K562 (cell line): ENCODE data around the gene IL37. TPM values are rescaled to one million over a fixed set of nuclear protein-coding genes. Genes with fewer than 3 reads are reported as not detected.

Experiments
- ATAC-seq: fragments of 200-7000 bp; cut with Tn5 transposase; 3 replicates; pipeline ENCODE4 v1.9.1; 2020; ENCODE audit warnings: moderate library complexity
- BruUV-seq: library from RNA; stranded (reverse); fragments of 400-500 nt; replicated peaks from 2 replicates; lab custom pipeline; 2021; lab: Mats Ljungman, UMichigan
- CTCF ChIA-PET: fragments of 300-600 bp; formaldehyde crosslinking; extraction: SDS; loops from one replicate; lab custom pipeline; 2021; ENCODE audit warnings: low intra/inter-chr PET ratio; lab: Yijun Ruan, JAX
- POLR2A ChIA-PET: fragments of 300-600, 350-650 bp; sonication (Branson Sonifier 250); formaldehyde crosslinking; extraction: SDS; loops from one replicate; lab custom pipeline; 2021; ENCODE audit warnings: antibody characterized with exemption, inconsistent platforms; lab: Yijun Ruan, JAX
- DNase-seq, 4 experiments: peaks; one replicate each; pipeline versions ENCODE4 v3.0.0 to v3.0.0-alpha.2; 2011 to 2018; ENCODE audit warnings: low spot score in 3 of 4, mixed read lengths in 3 of 4; ENCODE audit errors: extremely low read depth in 1 of 4
- FAIRE-seq: peaks from 2 replicates; lab custom pipeline; 2011; peaks lifted over from hg19 to GRCh38; lab: Jason Lieb, UNC
- H2AFZ ChIP-seq: 2 replicates; pipeline ENCODE4 v1.6.0; 2011; ENCODE audit warnings: low read depth, low read length, control low read depth, inconsistent platforms
- H3K27ac ChIP-seq: fragments of 200-600 bp; 3 replicates; pipeline ENCODE4 v1.8.0; 2011; ENCODE audit warnings: low read depth, mild to moderate bottlenecking, control low read depth, inconsistent platforms, low read length, moderate library complexity, mixed read lengths; ENCODE audit errors: extremely low read depth
- H3K27me3 ChIP-seq, 2 experiments: fragments of 300-600 bp in 1 of 2; 2 replicates in 1 of 2; 3 replicates in 1 of 2; pipeline versions ENCODE4 v1.6.0 to v1.8.0; 2011; ENCODE audit warnings: inconsistent platforms in 2 of 2, low read length in 2 of 2, mild to moderate bottlenecking in 1 of 2, mixed read lengths in 1 of 2, moderate library complexity in 1 of 2; ENCODE audit not compliant: control insufficient read depth in 2 of 2, insufficient read depth in 2 of 2
- H3K36me3 ChIP-seq: fragments of 300-600 bp; 3 replicates; pipeline ENCODE4 v1.8.0; 2011; ENCODE audit warnings: mild to moderate bottlenecking, low read length, inconsistent platforms; ENCODE audit not compliant: control insufficient read depth, insufficient read depth
- H3K4me1 ChIP-seq, 2 experiments: fragments of 200-600 bp in 1 of 2; replicated peaks in 1 of 2; 2 replicates in 1 of 2; 3 replicates in 1 of 2; pipeline versions ENCODE4 v1.5.1 to v1.8.0; 2011; ENCODE audit warnings: inconsistent platforms in 2 of 2, low read length in 2 of 2, mild to moderate bottlenecking in 1 of 2, mixed read lengths in 1 of 2, moderate library complexity in 1 of 2; ENCODE audit not compliant: control insufficient read depth in 2 of 2, insufficient read depth in 2 of 2
- H3K4me2 ChIP-seq: 2 replicates; pipeline ENCODE4 v1.6.1; 2011; ENCODE audit warnings: low read length, control low read depth, inconsistent platforms, mixed read lengths; ENCODE audit not compliant: insufficient read depth
- H3K4me3 ChIP-seq: fragments of 200-600 bp; sonication (generic), shearing (Covaris generic); 2 replicates; pipeline ENCODE4 v1.5.1; 2016; ENCODE audit warnings: control low read depth, inconsistent platforms
- H3K79me2 ChIP-seq: fragments of 200-600 bp; 3 replicates; pipeline ENCODE4 v1.8.0; 2011; ENCODE audit warnings: low read length, inconsistent platforms; ENCODE audit not compliant: control insufficient read depth, insufficient read depth
- H3K9ac ChIP-seq, 2 experiments: 2 replicates each; pipeline versions ENCODE4 v1.6.0 to v1.6.1; 2011; ENCODE audit warnings: low read depth in 2 of 2, low read length in 2 of 2, control low read depth in 1 of 2, inconsistent platforms in 1 of 2, mild to moderate bottlenecking in 1 of 2, mixed read lengths in 1 of 2; ENCODE audit not compliant: insufficient read depth in 1 of 2
- H3K9me1 ChIP-seq: one replicate; pipeline ENCODE4 v1.6.0; 2011; ENCODE audit warnings: inconsistent platforms, mild to moderate bottlenecking, low read length, moderate library complexity; ENCODE audit not compliant: control insufficient read depth, insufficient read depth
- H3K9me3 ChIP-seq: replicated peaks from 2 replicates; pipeline ENCODE4 v1.5.1; 2011; ENCODE audit warnings: low read depth, low read length, inconsistent platforms; ENCODE audit not compliant: control insufficient read depth, insufficient read depth
- H4K20me1 ChIP-seq: replicated peaks from 2 replicates; pipeline ENCODE4 v1.6.1; 2011; ENCODE audit warnings: low read length, inconsistent platforms, mixed read lengths; ENCODE audit not compliant: control insufficient read depth, insufficient read depth
- ARID1B ChIP-seq: fragments of 450-650 bp; IDR thresholded peaks from 2 replicates; pipeline ENCODE4 v1.6.1; 2016; ENCODE audit warnings: antibody characterized with exemption, mild to moderate bottlenecking, inconsistent platforms
- ARID3A ChIP-seq: IDR thresholded peaks from 2 replicates; pipeline ENCODE4 v1.6.1; 2012; ENCODE audit warnings: low read depth, low read length, improper control_type of control experiment, borderline replicate concordance
- CREB3 ChIP-seq: fragments of 450-650 bp; conservative IDR thresholded peaks from 2 replicates; pipeline ENCODE4 v1.6.1; 2016; ENCODE audit warnings: missing genetic modification characterization, low read depth, mild to moderate bottlenecking, missing compliant biosample characterization, moderate library complexity
- SP1 ChIP-seq: sonication (generic); formaldehyde crosslinking; IDR thresholded peaks from 2 replicates; pipeline ENCODE4 v1.8.1; 2022; ENCODE audit warnings: mild to moderate bottlenecking, missing genetic modification reagents
- WGBS: fragments of 100-300 bp; shearing (Covaris generic); methylation state at CpG from one replicate; pipeline ENCODE4 v1.1.6; 2016; ENCODE audit warnings: low coverage, mixed read lengths; ENCODE audit not compliant: insufficient coverage; ENCODE audit errors: missing lambda C conversion rate; 5-methylcytosine and 5-hydroxymethylcytosine counted together
- in situ Hi-C: fragments of 300-500 bp; cut with MboI; formaldehyde crosslinking; loops from 4 replicates; pipeline ENCODE4 v1.15.0; 2018; ENCODE audit warnings: inconsistent platforms, mixed read lengths
- intact Hi-C: fragments of 100-400 bp; cut with micrococcal nuclease; formaldehyde crosslinking; loops from 2 replicates; pipeline ENCODE4 v1.14.2; 2022
- polyA plus RNA-seq, 8 experiments: library from polyadenylated mRNA; depleted of rRNA in 4 of 8; stranded (reverse) in 5 of 8; unstranded in 3 of 8; fragments of >200 nt; fragmentation: Nextera tagmentation in 2 of 8; fragmentation: Illumina TruSeq in 1 of 8; extraction: Ambion mirVana in 2 of 8; extraction: Trizol in 1 of 8; gene quantifications; 2 replicates each; pipeline versions ENCODE4 v1.2.1 to v1.2.3, GENCODE V29; 2011 to 2014; ENCODE audit warnings: inconsistent platforms in 1 of 8, missing spikeins in 1 of 8
- total RNA-seq, 7 experiments: library from RNA; depleted of rRNA in 6 of 7; stranded (reverse); fragments of >200 nt in 6 of 7; fragmentation: Illumina TruSeq in 2 of 7; extraction: Trizol in 2 of 7; gene quantifications; 2 replicates each; pipeline versions ENCODE4 v1.2.1 to v1.2.3, GENCODE V29; 2011 to 2021; ENCODE audit warnings: low replicate concordance in 1 of 7

The IL37 gene
- total and polyA plus RNA-seq, 9 of the 15 experiments (the other 6 are each of a cell fraction or from before 2014, with no cell fraction given), result not detected

- no TSS peak for BruUV-seq
- H3K4me1 ChIP-seq, result peaks cover 4 to 9% of the 10 kb centered on the region in 2 experiments; a peak in 3 of 5 replicates
- no peak overlapping the region for H3K9ac ChIP-seq
- no peak for ATAC-seq
- H4K20me1 ChIP-seq, result no peaks in the 10 kb centered on the region; the same call in 1 of the 2 replicates
- in situ Hi-C loops, result no loop called here
- H3K4me3 ChIP-seq, result no peak overlapping the region
- intact Hi-C loops, result no loop called here
- H3K79me2 ChIP-seq, result no peaks in the 10 kb centered on the region
- ChIA-PET CTCF (no interaction called here), POLR2A (interaction anchor here (1.3 kb wide), 1 partner anchor 156 kb away, joined by 3 read pairs; no protein-coding TSS in a partner anchor)
- H3K4me2 ChIP-seq, result no peak overlapping the region
- no peak overlapping the region for H3K27ac ChIP-seq
- no peak for TF ChIP-seq ARID1B
- TF ChIP-seq SP1 (CRISPR knock-in tag), result no peak
- TF ChIP-seq CREB3, result no peak
- TF ChIP-seq ARID3A, result no peak
- no peak overlapping the region for H2AFZ ChIP-seq
- no peak for FAIRE-seq
- no peaks in the 10 kb centered on the region for H3K9me1 ChIP-seq
- no peaks in the 10 kb centered on the region for H3K27me3 ChIP-seq
- no peak for DNase-seq
- no peaks in the 10 kb centered on the region for H3K36me3 ChIP-seq
- 51% methylated on average over 10 of the region's 12 CpGs for WGBS
- no peaks in the 10 kb centered on the region; the same call in 1 of the 2 replicates for H3K9me3 ChIP-seq
Observed at GRCh38 chr2:112907001-112907949, 3.7 kb upstream of the IL37 start.
